ENCODE results near the gene CAMTA1. TPM values are rescaled to one million over a fixed set of nuclear protein-coding genes. Genes with fewer than 3 reads are reported as not detected.

Gene CAMTA1
- total RNA-seq, 1 donor = 56.1 TPM

- no peak overlapping the region for H3K4me3 ChIP-seq (ENCODE audit: low read depth, low read length)
- no peak for TF ChIP-seq CTCF (IDR thresholded peaks at IDR 0.05; ENCODE audit: insufficient read depth, low read depth, low read length)
- no peak for DNase-seq (ENCODE audit: low read depth)
These were observed 220.5 kb downstream of the CAMTA1 start for GRCh38 chr1:7005762-7006161.

DNA sequence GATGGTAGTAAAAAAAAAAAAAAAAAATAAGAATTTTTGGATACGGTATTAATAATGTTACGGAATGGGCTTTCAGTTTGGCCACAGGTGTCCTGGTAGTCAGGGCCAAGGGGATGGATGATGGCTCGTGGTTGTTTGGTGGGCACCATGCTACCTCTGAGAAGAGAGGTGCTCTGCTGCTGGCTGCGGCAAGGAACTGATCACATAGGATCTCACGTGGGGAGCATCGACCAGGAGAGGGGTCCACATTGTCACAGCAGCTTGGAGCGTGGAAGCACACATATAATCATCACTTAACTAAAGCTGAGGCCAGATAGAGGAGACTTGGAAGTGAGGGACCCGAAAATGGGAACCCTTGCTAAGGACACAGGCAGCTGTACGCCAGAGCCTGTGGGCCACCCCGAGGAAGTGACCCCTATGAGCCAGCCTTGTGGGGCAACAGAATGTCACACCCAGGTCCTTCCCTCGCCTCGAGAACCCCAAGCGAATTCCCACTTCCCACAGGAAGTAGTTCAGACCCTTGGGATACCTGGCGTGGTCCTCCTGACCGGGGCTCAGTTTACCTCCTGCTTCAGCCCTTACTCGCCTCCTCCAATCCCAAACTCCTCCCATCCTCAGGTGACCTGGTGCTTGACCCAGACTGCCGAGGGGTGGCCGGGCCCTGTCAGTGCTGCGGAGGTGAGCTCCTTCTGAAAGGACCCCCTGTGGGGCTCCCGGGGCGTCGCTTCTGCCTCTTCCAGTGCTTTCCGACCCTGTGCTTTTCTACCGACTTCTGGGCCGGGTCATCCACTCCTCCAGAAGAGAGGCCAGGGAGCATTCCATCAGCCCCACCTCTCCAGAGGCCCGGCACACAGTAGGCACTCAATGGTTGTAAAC is 222.0 kb downstream of the CAMTA1 start:
- no peak for DNase-seq (ENCODE audit: low read depth)
- no peak for TF ChIP-seq CTCF (IDR thresholded peaks at IDR 0.05; ENCODE audit: insufficient read depth, low read depth, low read length)
- H3K4me3 ChIP-seq (ENCODE audit: low read depth, low read length) = no peak overlapping the region

- TF ChIP-seq CTCF (IDR thresholded peaks at IDR 0.05; ENCODE audit: insufficient read depth, low read depth, low read length) = no peak
These were observed 222.6 kb downstream of the CAMTA1 start for GRCh38 chr1:7007902-7008301.

GRCh38 chr1:7008331-7008730 is 223.1 kb downstream of the CAMTA1 start:
- no peak for DNase-seq (ENCODE audit: low read depth)
- H3K4me3 ChIP-seq (ENCODE audit: low read depth, low read length) = no peak overlapping the region
- TF ChIP-seq CTCF (IDR thresholded peaks at IDR 0.05; ENCODE audit: insufficient read depth, low read depth, low read length) = no peak

More at GRCh38 chr1:7007902-7008301, 222.6 kb downstream of the CAMTA1 start:
- no peak overlapping the region for H3K4me3 ChIP-seq (ENCODE audit: low read depth, low read length)
- DNase-seq (ENCODE audit: low read depth) = no peak

DNA sequence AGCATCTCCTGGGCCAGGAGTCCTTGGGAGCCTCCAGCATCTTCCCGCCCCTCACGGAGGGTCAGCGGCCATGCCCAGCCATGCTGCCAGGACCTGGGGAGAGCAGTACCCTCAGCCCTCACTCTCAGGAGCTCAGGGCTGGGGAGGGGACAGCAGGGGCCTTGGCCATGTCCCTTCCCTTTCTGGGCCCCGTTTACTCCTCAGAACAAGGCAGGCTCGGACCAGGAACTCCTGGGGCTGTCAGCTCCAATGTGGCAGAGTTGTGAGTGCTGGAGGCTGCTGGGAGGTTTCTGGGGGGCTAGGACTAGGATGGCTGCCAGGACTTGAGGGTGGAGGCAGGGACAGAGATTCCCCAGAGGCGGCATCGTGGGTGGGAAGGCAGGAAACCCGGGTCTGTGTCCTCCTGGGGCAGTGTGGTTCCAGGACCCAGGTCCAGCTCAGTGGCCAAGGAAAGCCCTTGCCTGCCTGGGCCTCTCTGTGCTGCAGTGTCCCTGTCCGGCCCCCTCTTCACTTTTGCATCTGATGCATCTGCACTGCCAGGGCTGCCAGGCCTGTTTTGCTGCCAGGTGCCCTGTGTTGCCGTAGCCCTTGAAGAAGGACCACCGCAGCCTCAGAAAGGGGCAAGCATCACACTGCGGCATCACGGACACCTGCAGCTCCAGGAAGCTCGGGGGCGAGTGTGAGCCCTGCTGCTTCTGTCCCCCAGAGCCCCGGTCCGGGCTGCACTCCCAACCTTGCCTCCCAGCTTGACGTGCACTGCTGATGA is 223.9 kb downstream of the CAMTA1 start:
- no peak overlapping the region for H3K4me3 ChIP-seq (ENCODE audit: low read depth, low read length)
- TF ChIP-seq CTCF (IDR thresholded peaks at IDR 0.05; ENCODE audit: insufficient read depth, low read depth, low read length) = no peak
- DNase-seq (ENCODE audit: low read depth) = no peak

- DNase-seq (ENCODE audit: low read depth) = no peak
- no peak for TF ChIP-seq CTCF (IDR thresholded peaks at IDR 0.05; ENCODE audit: insufficient read depth, low read depth, low read length)
- H3K4me3 ChIP-seq (ENCODE audit: low read depth, low read length) = no peak overlapping the region
These were observed 224.7 kb downstream of the CAMTA1 start for GRCh38 chr1:7009741-7010525.

Data from fibroblast of villous mesenchyme (primary cell).